HCT116 (cell line): Measurements from ENCODE around the gene MRAP2. TPM values are rescaled to one million over a fixed set of nuclear protein-coding genes. Genes with fewer than 3 reads are reported as not detected.

Source experiments
- ATAC-seq: fragments of 200-7000 bp; cut with Tn5 transposase; 2 replicates; pipeline ENCODE4 v1.9.1; 2020; ENCODE audit warnings: mild to moderate bottlenecking, moderate library complexity
- BruUV-seq: library from RNA; stranded (reverse); fragments of 400-500 nt; replicated peaks from 2 replicates; lab custom pipeline; 2021; lab: Mats Ljungman, UMichigan
- CTCF ChIA-PET: fragments of 300-600 bp; sonication (Branson Sonifier 250); formaldehyde crosslinking; loops from one replicate; lab custom pipeline; 2021; ENCODE audit warnings: antibody characterized with exemption; lab: Charles Lee
- POLR2A ChIA-PET: fragments of 300-600, 350-600 bp; sonication (Branson Sonifier 250); formaldehyde crosslinking; loops from one replicate; lab custom pipeline; 2021; ENCODE audit warnings: antibody characterized with exemption; lab: Charles Lee
- RAD21 ChIA-PET, 2 experiments: fragments of 300-600 bp; sonication (Branson Sonifier 250); formaldehyde crosslinking; loops; one replicate each; lab custom pipeline; 2023; ENCODE audit warnings: low total read pairs in 2 of 2; ENCODE audit not compliant: uncharacterized antibody in 2 of 2, unreplicated experiment in 2 of 2, low non-redundant PET in 1 of 2; lab: Charles Lee
- DNase-seq: peaks from one replicate; pipeline ENCODE4 v3.0.0-alpha.2; 2010; ENCODE audit warnings: low read depth, low spot score
- H2AFZ ChIP-seq: fragments of 200-600 bp; shearing (Covaris generic), sonication (generic); 2 replicates; pipeline ENCODE4 v1.6.1; 2017; ENCODE audit warnings: low read depth, mixed run types, mixed read lengths, antibody characterized with exemption, low read length; ENCODE audit not compliant: poor library complexity, severe bottlenecking
- H3K27ac ChIP-seq: 2 replicates; pipeline ENCODE4 v1.5.1; 2012; ENCODE audit warnings: low read depth, low read length
- H3K27me3 ChIP-seq: fragments of 200-600 bp; sonication (generic); 2 replicates; pipeline ENCODE4 v1.6.1; 2016; ENCODE audit warnings: mixed run types, low read length, mixed read lengths; ENCODE audit not compliant: insufficient read depth
- H3K36me3 ChIP-seq, 2 experiments: fragments of 200-500 bp in 1 of 2; fragments of 200-600 bp in 1 of 2; sonication (Bioruptor generic) in 1 of 2; sonication (generic) in 1 of 2; 2 replicates each; pipeline versions ENCODE4 v1.5.1 to v1.6.1; 2014 to 2016; ENCODE audit warnings: low read length in 2 of 2, inconsistent platforms in 1 of 2, mixed read lengths in 1 of 2, mixed run types in 1 of 2; ENCODE audit not compliant: insufficient read depth in 2 of 2, control insufficient read depth in 1 of 2
- H3K4me1 ChIP-seq, 2 experiments: fragments of 200-600 bp in 1 of 2; sonication (generic) in 1 of 2; 2 replicates each; pipeline versions ENCODE4 v1.5.1 to v1.6.1; 2012 to 2017; ENCODE audit warnings: low read length in 2 of 2, inconsistent platforms in 1 of 2, mild to moderate bottlenecking in 1 of 2, mixed read lengths in 1 of 2, mixed run types in 1 of 2, moderate library complexity in 1 of 2; ENCODE audit not compliant: insufficient read depth in 2 of 2, control insufficient read depth in 1 of 2
- H3K4me2 ChIP-seq: fragments of 200-600 bp; sonication (generic); 2 replicates; pipeline ENCODE4 v1.6.1; 2017; ENCODE audit warnings: mixed run types, low read length, mixed read lengths
- H3K4me3 ChIP-seq, 2 experiments: fragments of 200-600 bp in 1 of 2; sonication (generic) in 1 of 2; replicated peaks in 1 of 2; 2 replicates each; pipeline ENCODE4 v1.5.1; 2011 to 2016; ENCODE audit warnings: low read length in 2 of 2, control low read depth in 1 of 2, low read depth in 1 of 2, mild to moderate bottlenecking in 1 of 2, mixed read lengths in 1 of 2, mixed run types in 1 of 2
- H3K79me2 ChIP-seq: fragments of 200-600 bp; sonication (generic); 2 replicates; pipeline ENCODE4 v1.6.1; 2017; ENCODE audit warnings: mild to moderate bottlenecking, mixed run types, low read length, moderate library complexity, mixed read lengths; ENCODE audit not compliant: insufficient read depth
- H3K9ac ChIP-seq: fragments of 200-600 bp; sonication (generic); 2 replicates; pipeline ENCODE4 v1.6.1; 2016; ENCODE audit warnings: low read length, mixed read lengths
- H3K9me2 ChIP-seq: fragments of 200-600 bp; sonication (generic), shearing (Covaris generic); 2 replicates; pipeline ENCODE4 v1.6.1; 2017; ENCODE audit warnings: mixed run types, mild to moderate bottlenecking, moderate library complexity; ENCODE audit not compliant: insufficient read depth
- H3K9me3 ChIP-seq, 2 experiments: fragments of 200-500 bp in 1 of 2; fragments of 200-600 bp in 1 of 2; sonication (Bioruptor generic) in 1 of 2; sonication (generic) in 1 of 2; 2 replicates each; pipeline ENCODE4 v1.6.1; 2014 to 2017; ENCODE audit warnings: low read length in 2 of 2, mixed read lengths in 2 of 2, inconsistent platforms in 1 of 2, low read depth in 1 of 2, mild to moderate bottlenecking in 1 of 2, mixed run types in 1 of 2, moderate library complexity in 1 of 2; ENCODE audit not compliant: control insufficient read depth in 1 of 2, insufficient read depth in 1 of 2
- H4K20me1 ChIP-seq: fragments of 200-600 bp; sonication (generic), shearing (Covaris generic); 2 replicates; pipeline ENCODE4 v1.6.1; 2017; ENCODE audit warnings: mixed run types, mild to moderate bottlenecking, moderate library complexity; ENCODE audit not compliant: insufficient read depth
- CBX3 ChIP-seq: IDR thresholded peaks from 2 replicates; pipeline ENCODE4 v1.6.1; 2012; ENCODE audit warnings: low read depth
- EZH2 ChIP-seq: fragments of 200-600 bp; sonication (generic); IDR thresholded peaks from 2 replicates; pipeline ENCODE4 v1.6.1; 2017; ENCODE audit warnings: antibody characterized with exemption, mixed run types
- EZH2phosphoT487 ChIP-seq: fragments of 200-600 bp; IDR thresholded peaks from 2 replicates; pipeline ENCODE4 v1.6.1; 2018; ENCODE audit warnings: antibody characterized with exemption, borderline replicate concordance
- ZNF274 ChIP-seq: fragments of 200-500 bp; sonication (Bioruptor generic); IDR thresholded peaks from 2 replicates; pipeline ENCODE4 v1.6.1; 2014; ENCODE audit warnings: mild to moderate bottlenecking, low read depth, low read length, inconsistent platforms
- intact Hi-C: fragments of 100-400 bp; cut with micrococcal nuclease; formaldehyde crosslinking; loops from 2 replicates; pipeline ENCODE4 v1.10.0; 2022
- total RNA-seq: library from RNA; stranded (reverse); gene quantifications from one replicate; pipeline ENCODE4 v1.2.1, GENCODE V29; 2021; ENCODE audit not compliant: unreplicated experiment
- TF ChIP-seq, protein P1 (sequence below), 3 experiments: fragments of 200-600 bp in 1 of 3; sonication (generic) in 1 of 3; IDR thresholded peaks in 2 of 3; conservative IDR thresholded peaks in 1 of 3; 2 replicates each; pipeline ENCODE4 v1.5.1; 2012 to 2017; ENCODE audit warnings: low read depth in 2 of 3, low read length in 2 of 3, antibody characterized with exemption in 1 of 3, borderline replicate concordance in 1 of 3, control low read depth in 1 of 3, mild to moderate bottlenecking in 1 of 3, mixed read lengths in 1 of 3, mixed run types in 1 of 3, moderate library complexity in 1 of 3; ENCODE audit not compliant: insufficient read depth in 1 of 3

Gene MRAP2
- total RNA-seq, 1 experiment from 2014 or later = 1.4 TPM

DNA sequence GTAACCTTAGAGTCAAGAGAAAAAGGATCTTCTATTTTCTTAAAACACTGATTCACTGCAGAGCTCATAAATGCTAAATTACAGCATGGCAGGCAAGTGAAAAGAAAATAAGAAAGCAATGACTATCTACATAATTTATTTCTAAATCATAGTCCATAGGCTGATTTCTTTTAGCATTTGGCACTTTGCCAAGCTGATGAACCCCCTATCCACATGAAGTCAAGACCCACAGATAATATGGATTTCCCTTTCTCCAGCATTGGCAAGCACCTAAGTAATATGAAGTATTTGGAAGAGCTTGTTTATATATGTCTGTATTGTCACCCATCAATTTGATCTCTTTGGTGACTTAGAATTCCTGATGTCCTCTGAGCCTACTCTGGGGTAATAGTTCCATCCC, 47.9 kb upstream of the MRAP2 start:
- CTCF ChIA-PET = no interaction called here

GRCh38 chr6:83998021-83998584, 35.5 kb upstream of the MRAP2 start:
- no peak for ATAC-seq
- H3K36me3 ChIP-seq = no peaks in the 10 kb centered on the region
- ChIA-PET CTCF (no interaction called here), POLR2A (no interaction called here), RAD21 (no interaction called here)
- no peaks in the 10 kb centered on the region for H3K4me1 ChIP-seq
- no peaks in the 10 kb centered on the region for H3K27me3 ChIP-seq
- no peak overlapping the region for H3K9ac ChIP-seq
- BruUV-seq = no TSS peak
- intact Hi-C loops = no loop called here
- no peak overlapping the region for H3K27ac ChIP-seq
- H3K9me3 ChIP-seq = no peaks in the 10 kb centered on the region
- H3K9me2 ChIP-seq = no peaks in the 10 kb centered on the region
- H3K4me2 ChIP-seq = no peak overlapping the region
- no peaks in the 10 kb centered on the region for H3K79me2 ChIP-seq
- no peaks in the 10 kb centered on the region for H4K20me1 ChIP-seq
- H2AFZ ChIP-seq = no peak overlapping the region
- TF ChIP-seq ZNF274 (no peak), CBX3 (no peak), EZH2phosphoT487 (no peak)
- TF ChIP-seq, protein P1, sequence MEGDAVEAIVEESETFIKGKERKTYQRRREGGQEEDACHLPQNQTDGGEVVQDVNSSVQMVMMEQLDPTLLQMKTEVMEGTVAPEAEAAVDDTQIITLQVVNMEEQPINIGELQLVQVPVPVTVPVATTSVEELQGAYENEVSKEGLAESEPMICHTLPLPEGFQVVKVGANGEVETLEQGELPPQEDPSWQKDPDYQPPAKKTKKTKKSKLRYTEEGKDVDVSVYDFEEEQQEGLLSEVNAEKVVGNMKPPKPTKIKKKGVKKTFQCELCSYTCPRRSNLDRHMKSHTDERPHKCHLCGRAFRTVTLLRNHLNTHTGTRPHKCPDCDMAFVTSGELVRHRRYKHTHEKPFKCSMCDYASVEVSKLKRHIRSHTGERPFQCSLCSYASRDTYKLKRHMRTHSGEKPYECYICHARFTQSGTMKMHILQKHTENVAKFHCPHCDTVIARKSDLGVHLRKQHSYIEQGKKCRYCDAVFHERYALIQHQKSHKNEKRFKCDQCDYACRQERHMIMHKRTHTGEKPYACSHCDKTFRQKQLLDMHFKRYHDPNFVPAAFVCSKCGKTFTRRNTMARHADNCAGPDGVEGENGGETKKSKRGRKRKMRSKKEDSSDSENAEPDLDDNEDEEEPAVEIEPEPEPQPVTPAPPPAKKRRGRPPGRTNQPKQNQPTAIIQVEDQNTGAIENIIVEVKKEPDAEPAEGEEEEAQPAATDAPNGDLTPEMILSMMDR (IDR thresholded peaks at IDR 0.05 in 2 of 3, conservative IDR thresholded peaks at IDR 0.05 in 1 of 3; ENCODE audit: borderline replicate concordance in 1 of 3, insufficient read depth in 1 of 3, low read depth in 2 of 3, low read length in 2 of 3) = no peak
- TF ChIP-seq, all 23 proteins: peak for 0
- no peak for DNase-seq
- no peak overlapping the region for H3K4me3 ChIP-seq

More for the DNA sequence above, 47.9 kb upstream of the MRAP2 start:
- H3K9ac ChIP-seq = no peak overlapping the region
- BruUV-seq = no TSS peak
- H3K36me3 ChIP-seq = no peaks in the 10 kb centered on the region
- DNase-seq (no peak), ATAC-seq (no peak)
- H4K20me1 ChIP-seq = no peaks in the 10 kb centered on the region
- H3K79me2 ChIP-seq = no peaks in the 10 kb centered on the region
- no peak overlapping the region for H3K27ac ChIP-seq
- no peak for TF ChIP-seq EZH2
- intact Hi-C loops = no loop called here
- H2AFZ ChIP-seq = no peak overlapping the region
- H3K4me1 ChIP-seq = no peaks in the 10 kb centered on the region
- H3K4me3 ChIP-seq = no peak overlapping the region
- no peak overlapping the region for H3K4me2 ChIP-seq
- no peaks in the 10 kb centered on the region for H3K27me3 ChIP-seq
- RAD21 ChIA-PET = no interaction called here
- POLR2A ChIA-PET = no interaction called here
- no peaks in the 10 kb centered on the region for H3K9me2 ChIP-seq
- no peaks in the 10 kb centered on the region; a peak in 1 of 4 replicates for H3K9me3 ChIP-seq
